Adrenal gland (tissue), 12 donors: ENCODE results near the gene FLVCR2. TPM values are rescaled to one million over a fixed set of nuclear protein-coding genes. Genes with fewer than 3 reads are reported as not detected.
A peak's percentile ranks its signal among the peaks of the same experiment; 100 is the strongest.

Experiments
- DNase-seq, 7 donors: peaks; one replicate each; pipeline ENCODE4 v3.0.0-alpha.2; 2019 to 2020
- H3K27ac ChIP-seq, 5 donors: fragments of 200-600 bp; sonication (generic) in 4 of 5; 1 replicate in 3 of 5; 2 replicates in 2 of 5; pipeline versions ENCODE4 v1.5.1 to v1.8.0; 2016 to 2020; ENCODE audit warnings: mild to moderate bottlenecking in 1 of 5
- H3K27me3 ChIP-seq: fragments of 200-600 bp; 2 replicates; pipeline ENCODE4 v1.8.0; 2021
- H3K36me3 ChIP-seq, 2 donors: fragments of 200-600 bp; replicated peaks in 1 of 2; 1 replicate in 1 of 2; 2 replicates in 1 of 2; pipeline versions ENCODE4 v1.5.1 to v1.8.0; 2018 to 2022
- H3K4me1 ChIP-seq, 2 donors: fragments of 200-600 bp; replicated peaks in 1 of 2; 1 replicate in 1 of 2; 2 replicates in 1 of 2; pipeline versions ENCODE4 v1.5.1 to v1.8.0; 2018 to 2021
- H3K4me3 ChIP-seq, 4 donors: fragments of 200-600 bp; sonication (generic) in 3 of 4; one replicate each; pipeline ENCODE4 v1.5.1; 2016 to 2018
- H3K9me3 ChIP-seq, 3 donors: fragments of 200-600 bp; sonication (generic) in 1 of 3; replicated peaks in 1 of 3; 1 replicate in 2 of 3; 2 replicates in 1 of 3; pipeline versions ENCODE4 v1.5.1 to v1.8.0; 2016 to 2021
- CTCF ChIP-seq, 6 experiments: fragments of 450-650 bp in 4 of 6; fragments of 200-600 bp in 2 of 6; sonication (generic) in 1 of 6; IDR thresholded peaks; 1 replicate in 5 of 6; 2 replicates in 1 of 6; pipeline versions ENCODE4 v1.5.1 to v1.8.0; 2016 to 2021; ENCODE audit warnings: antibody characterized with exemption in 6 of 6, mild to moderate bottlenecking in 2 of 6, moderate library complexity in 1 of 6
- POLR2A ChIP-seq, 2 donors: fragments of 450-650 bp; IDR thresholded peaks; one replicate each; pipeline ENCODE4 v1.6.1; 2017; ENCODE audit warnings: antibody characterized with exemption in 2 of 2, mild to moderate bottlenecking in 2 of 2, moderate library complexity in 1 of 2
- WGBS, 4 donors: extraction: QIAGEN DNeasy Blood & Tissue Kit in 2 of 4; methylation state at CpG; one replicate each; pipeline versions ENCODE4 v1.1.5 to v1.1.7; 2013 to 2017; 5-methylcytosine and 5-hydroxymethylcytosine counted together
- intact Hi-C, 2 donors: fragments of 100-400 bp; cut with DNase I; formaldehyde crosslinking; loops; one replicate each; pipeline versions ENCODE4 v1.14.1 to v1.15.0; 2022 to 2023
- polyA plus RNA-seq, 3 donors: library from polyadenylated mRNA; stranded (reverse); fragments of 200-250 nt in 2 of 3; fragments of 350-450 nt in 1 of 3; fragmentation: Illumina TruSeq in 1 of 3; extraction: RNeasy Lipid Tissue Mini Kit (QIAGEN cat#74804) in 1 of 3; gene quantifications; one replicate each; pipeline ENCODE4 v1.2.3, GENCODE V29; 2013 to 2014
- total RNA-seq, 9 donors: library from RNA; depleted of rRNA in 4 of 9; stranded (reverse); fragments of >200 nt in 4 of 9; fragments of 120-200 nt in 1 of 9; fragmentation: NEBNext Ultra II Directional in 1 of 9; extraction: Animal tissue kit (Norgen Biotek cat#: 25700) in 1 of 9; gene quantifications; one replicate each; pipeline versions ENCODE4 v1.1.0 to v1.2.4, GENCODE V29; 2013 to 2023
- donor health status: healthy with polysubstance abuse.
- donor health status: Bipolar disorder and iron deficiency.
- donor health status: DM: yes; HTN: yes; CAD: no.
- donor health status: DM: no; HTN: no; CAD: no.
- donor health status: DM: no; HTN: no; CAD: no.
- donor health status: DM: yes; HTN: yes; CAD: no.

FLVCR2 gene
- total and polyA plus RNA-seq, 12 donors = 8.8 to 428 (median 25.4) TPM

- intact Hi-C loops = loop anchor here (2.0 to 5.0 kb wide), 2 partner anchors 75 to 76 kb away; partner anchors contain the start of gene FLVCR2 (in 2 of the 2)
- Histone ChIP-seq H3K27me3 (no peaks in the 10 kb centered on the region), H3K36me3 (peaks cover 0 to 48% of the 10 kb centered on the region in 2 donors), H3K9me3 (no peaks in the 10 kb centered on the region), H3K4me1 (peaks cover 5 to 30% of the 10 kb centered on the region in 2 donors), H3K27ac (no peak overlapping the region), H3K4me3 (no peak overlapping the region)
- no peak for DNase-seq
- 59 to 91% (median 71%) methylated on average over 1 of the region's 1 CpG for WGBS, 4 donors
- no peak for TF ChIP-seq POLR2A (IDR thresholded peaks at IDR 0.05)
Measured at GRCh38 chr14:75653563-75653962, 75.1 kb downstream of the FLVCR2 start.

DNA sequence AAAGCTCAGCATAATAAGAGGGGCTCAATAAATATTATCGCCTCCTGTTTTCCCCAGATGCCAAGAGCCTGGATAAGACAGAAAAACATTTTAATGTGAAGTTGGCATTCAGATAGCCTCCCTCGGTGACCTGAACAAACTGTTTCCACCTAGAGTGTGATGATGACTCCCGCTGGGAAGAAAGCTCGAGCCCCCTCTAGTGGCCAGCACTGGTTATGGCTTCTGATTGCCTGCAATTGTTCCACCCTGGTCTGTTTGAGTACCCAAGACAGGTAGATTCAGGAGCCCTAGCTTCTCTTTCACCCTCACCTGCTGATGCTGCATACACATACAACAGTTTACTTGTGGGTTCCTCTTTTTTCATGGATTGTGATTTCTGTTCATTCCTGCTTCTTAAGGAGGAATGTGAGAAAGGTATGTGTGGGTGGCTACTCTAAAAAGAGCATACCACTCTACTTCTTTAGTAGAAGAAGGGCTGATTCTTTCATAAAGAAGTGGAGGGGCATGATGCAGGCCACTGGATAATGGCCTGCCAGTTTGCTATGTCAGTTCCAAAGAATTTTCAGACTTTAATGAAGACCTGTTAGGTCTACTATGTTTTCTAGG, 75.8 kb downstream of the FLVCR2 start:
- intact Hi-C loops = loop anchor here in 1 of 2 donors (5.0 kb wide), 1 partner anchor 77 kb away; the partner anchor contains the start of gene FLVCR2
- no peaks in the 10 kb centered on the region for H3K9me3 ChIP-seq
- H3K27me3 ChIP-seq = no peaks in the 10 kb centered on the region
- peak; percentile 76 to 95 (median 86) for DNase-seq
- TF ChIP-seq POLR2A (IDR thresholded peaks at IDR 0.05) (no peak), CTCF (IDR thresholded peaks at IDR 0.05) (peak; percentile 85 to 97 (median 95))
- peaks cover 8 to 37% of the 10 kb centered on the region in 2 donors for H3K4me1 ChIP-seq
- no peak overlapping the region for H3K27ac ChIP-seq
- peaks cover 0 to 48% of the 10 kb centered on the region in 2 donors for H3K36me3 ChIP-seq
- WGBS, 4 donors = 3 to 6% (median 4%) methylated on average over 4 of the region's 4 CpGs
- no peak overlapping the region for H3K4me3 ChIP-seq

DNA sequence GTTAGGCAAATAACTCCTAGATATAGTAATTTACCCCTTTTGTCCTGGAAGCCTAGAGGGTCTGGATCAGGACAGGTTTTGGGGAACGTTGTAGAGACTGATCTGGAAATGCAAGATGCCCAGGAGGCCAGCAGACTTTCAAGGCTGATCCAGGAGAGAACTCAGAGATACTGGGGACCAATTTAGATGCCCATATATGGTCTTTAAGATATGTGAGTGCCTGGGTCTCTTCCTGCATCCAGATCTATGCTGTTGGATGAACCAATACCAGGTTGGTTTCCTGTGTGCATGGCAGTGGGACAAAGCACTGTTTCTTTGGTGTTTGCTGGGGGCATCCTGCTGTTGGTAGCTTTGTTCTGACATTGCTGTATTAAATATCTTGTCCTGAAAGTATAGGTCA, 76.8 kb downstream of the FLVCR2 start:
- Histone ChIP-seq H3K27ac (no peak overlapping the region), H3K9me3 (no peaks in the 10 kb centered on the region), H3K36me3 (peaks cover 0 to 38% of the 10 kb centered on the region in 2 donors), H3K4me3 (no peak overlapping the region), H3K27me3 (no peaks in the 10 kb centered on the region), H3K4me1 (peaks cover 15 to 45% of the 10 kb centered on the region in 2 donors)
- WGBS, 4 donors = 0% methylated on average over 1 of the region's 1 CpG
- intact Hi-C loops = no loop called here
- TF ChIP-seq CTCF (IDR thresholded peaks at IDR 0.05) (no peak), POLR2A (IDR thresholded peaks at IDR 0.05) (no peak)
- no peak for DNase-seq

DNA sequence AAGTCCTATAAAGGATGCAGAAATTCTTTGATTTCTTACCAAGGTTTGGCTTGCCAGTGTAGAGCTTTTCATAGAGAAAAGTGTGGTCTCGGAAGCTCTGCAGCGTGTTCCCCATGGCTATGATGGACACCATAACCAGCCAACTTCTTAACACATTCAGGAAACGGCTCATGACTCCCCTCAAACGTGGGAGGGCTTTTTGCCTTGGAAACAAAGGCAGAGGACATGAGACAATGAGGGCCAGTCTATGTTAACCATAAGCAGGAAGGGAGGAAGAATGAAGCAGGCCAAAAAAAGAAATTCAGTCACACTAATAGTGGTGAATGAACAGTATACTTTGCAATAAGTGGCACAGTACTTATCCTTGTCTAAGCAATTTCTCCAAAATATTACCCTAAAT, 78.9 kb downstream of the FLVCR2 start:
- TF ChIP-seq CTCF (IDR thresholded peaks at IDR 0.05) (no peak), POLR2A (IDR thresholded peaks at IDR 0.05) (no peak)
- 68 to 80% (median 74%) methylated on average over 4 of the region's 4 CpGs for WGBS, 4 donors
- no peaks in the 10 kb centered on the region for H3K9me3 ChIP-seq
- H3K36me3 ChIP-seq = peaks cover 0 to 18% of the 10 kb centered on the region in 2 donors
- H3K4me1 ChIP-seq = peaks cover 18 to 55% of the 10 kb centered on the region in 2 donors
- no peaks in the 10 kb centered on the region for H3K27me3 ChIP-seq
- peak overlapping the region in 1 of 5 donors; percentile 6 for H3K27ac ChIP-seq
- intact Hi-C loops = no loop called here
- no peak overlapping the region for H3K4me3 ChIP-seq
- no peak for DNase-seq

DNA sequence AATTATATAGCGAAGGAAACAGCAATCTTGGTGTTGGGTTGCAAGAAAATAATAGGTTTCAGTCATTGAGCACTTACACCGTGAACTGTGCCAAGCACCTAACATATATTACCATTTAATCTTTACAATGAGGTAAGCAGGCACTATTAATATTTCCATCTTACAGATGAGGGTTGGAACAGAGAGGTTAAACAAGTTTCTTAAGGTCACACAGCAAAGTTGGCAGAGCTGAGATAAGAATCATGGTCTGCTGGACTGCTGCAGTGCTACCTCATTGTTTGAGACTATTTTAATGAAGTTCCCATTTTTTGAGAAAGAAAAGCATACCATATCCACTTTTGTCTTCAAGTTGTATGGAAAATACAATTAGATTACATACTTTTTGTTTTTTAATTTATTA, 80.5 kb downstream of the FLVCR2 start:
- intact Hi-C loops = no loop called here

More for the DNA sequence above, 80.5 kb downstream of the FLVCR2 start:
- WGBS, 4 donors = 88 to 95% (median 93%) methylated on average over 2 of the region's 2 CpGs
- peaks cover 18 to 49% of the 10 kb centered on the region in 2 donors for H3K4me1 ChIP-seq
- no peaks in the 10 kb centered on the region for H3K9me3 ChIP-seq
- H3K27ac ChIP-seq = peak overlapping the region in 1 of 5 donors; percentile 40
- H3K36me3 ChIP-seq = peaks cover 0 to 17% of the 10 kb centered on the region in 2 donors
- no peak for DNase-seq
- H3K4me3 ChIP-seq = no peak overlapping the region
- TF ChIP-seq POLR2A (IDR thresholded peaks at IDR 0.05) (no peak), CTCF (IDR thresholded peaks at IDR 0.05) (no peak)
- H3K27me3 ChIP-seq = no peaks in the 10 kb centered on the region
